ENCODE data around the gene CFAP46. TPM values are rescaled to one million over a fixed set of nuclear protein-coding genes. Genes with fewer than 3 reads are reported as not detected.

The CFAP46 gene
- total and polyA plus RNA-seq, 10 donors = 0.03 to 1.1 (median 0.12) TPM; not detected in 2

GRCh38 chr10:132977076-132977475 lies 34.7 kb upstream of the CFAP46 start:
- Histone ChIP-seq H3K9me3 (no peaks in the 10 kb centered on the region), H3K4me1 (peaks cover 0 to 13% (median 6%) of the 10 kb centered on the region in 6 donors), H3K4me3 (no peak overlapping the region), H3K27me3 (replicated peaks in 1 of 7) (peaks cover 0 to 60% (median 18%) of the 10 kb centered on the region in 7 donors), H3K27ac (no peak overlapping the region), H3K36me3 (no peaks in the 10 kb centered on the region)
- peak; percentile 71 for DNase-seq
- WGBS, 5 donors = 93 to 96% (median 95%) methylated on average over 25 of the region's 25 CpGs
- intact Hi-C loops (cut with DNase I; ENCODE audit: low total_unique reads) = no loop called here
- TF ChIP-seq POLR2A (IDR thresholded peaks at IDR 0.05) (no peak), CTCF (IDR thresholded peaks at IDR 0.05 in 8 of 11, conservative IDR thresholded peaks at IDR 0.05 in 3 of 11) (no peak), POLR2AphosphoS5 (IDR thresholded peaks at IDR 0.05) (no peak)

- no peaks in the 10 kb centered on the region for H3K9me3 ChIP-seq
- no peak overlapping the region for H3K27ac ChIP-seq
- 67 to 73% (median 71%) methylated on average over 30 of the region's 30 CpGs for WGBS, 5 donors
- peaks cover 0 to 5% (median 1%) of the 10 kb centered on the region in 6 donors for H3K4me1 ChIP-seq
- TF ChIP-seq POLR2AphosphoS5 (IDR thresholded peaks at IDR 0.05) = no peak
- TF ChIP-seq POLR2A (IDR thresholded peaks at IDR 0.05) = no peak
- TF ChIP-seq CTCF (IDR thresholded peaks at IDR 0.05 in 8 of 11, conservative IDR thresholded peaks at IDR 0.05 in 3 of 11) = no peak
- intact Hi-C loops (cut with DNase I; ENCODE audit: low total_unique reads) = no loop called here
- DNase-seq = peak; percentile 44
- H3K36me3 ChIP-seq = no peaks in the 10 kb centered on the region
- peaks cover 0 to 71% (median 22%) of the 10 kb centered on the region in 7 donors for H3K27me3 ChIP-seq (replicated peaks in 1 of 7)
- no peak overlapping the region for H3K4me3 ChIP-seq
Observed at GRCh38 chr10:132975831-132976682, 33.7 kb upstream of the CFAP46 start.

GRCh38 chr10:132974886-132975830 lies 32.8 kb upstream of the CFAP46 start:
- peak; percentile 62 for DNase-seq
- intact Hi-C loops (cut with DNase I; ENCODE audit: low total_unique reads) = no loop called here
- H3K4me1 ChIP-seq = no peaks in the 10 kb centered on the region
- no peak overlapping the region for H3K4me3 ChIP-seq
- H3K27me3 ChIP-seq (replicated peaks in 1 of 7) = peaks cover 0 to 80% (median 22%) of the 10 kb centered on the region in 7 donors
- no peak overlapping the region for H3K27ac ChIP-seq
- WGBS, 5 donors = 55 to 66% (median 64%) methylated on average over 22 to 28 of the region's 28 CpGs
- TF ChIP-seq POLR2A (IDR thresholded peaks at IDR 0.05) = no peak
- TF ChIP-seq CTCF (IDR thresholded peaks at IDR 0.05 in 8 of 11, conservative IDR thresholded peaks at IDR 0.05 in 3 of 11) = no peak
- no peak for TF ChIP-seq POLR2AphosphoS5 (IDR thresholded peaks at IDR 0.05)
- H3K9me3 ChIP-seq = peaks cover 0 to 6% (median 0%) of the 10 kb centered on the region in 8 donors
- no peaks in the 10 kb centered on the region for H3K36me3 ChIP-seq

All from spleen (tissue), 11 donors.